A673 (cell line): ENCODE measurements around the gene TMIGD3. TPM values are rescaled to one million over a fixed set of nuclear protein-coding genes. Genes with fewer than 3 reads are reported as not detected.

ENCODE experiments used
- BruUV-seq: library from RNA; stranded (reverse); fragments of 400-500 nt; replicated peaks from 2 replicates; lab custom pipeline; 2021; lab: Mats Ljungman, UMichigan
- CTCF ChIA-PET: fragments of 300-600 bp; sonication (Branson Sonifier 250); formaldehyde crosslinking; loops from one replicate; lab custom pipeline; 2022; ENCODE audit warnings: antibody characterized with exemption; lab: Charles Lee
- POLR2A ChIA-PET: fragments of 300-600 bp; sonication (Branson Sonifier 250); formaldehyde crosslinking; loops from one replicate; lab custom pipeline; 2022; ENCODE audit warnings: antibody characterized with exemption; ENCODE audit not compliant: low non-redundant PET; lab: Charles Lee
- DNase-seq: peaks from one replicate; pipeline ENCODE4 v3.0.0-alpha.2; 2015; ENCODE audit warnings: low spot score
- H3K27ac ChIP-seq: fragments of 200-600 bp; sonication (generic); 2 replicates; pipeline ENCODE4 v1.5.1; 2016; ENCODE audit warnings: mixed run types, low read depth, mild to moderate bottlenecking, mixed read lengths, antibody characterized with exemption, low read length; ENCODE audit not compliant: poor library complexity, severe bottlenecking
- H3K27me3 ChIP-seq: fragments of 200-600 bp; sonication (generic); replicated peaks from 2 replicates; pipeline ENCODE4 v1.6.1; 2017; ENCODE audit warnings: mixed run types, low read depth, mild to moderate bottlenecking, mixed read lengths, antibody characterized with exemption, low read length; ENCODE audit not compliant: insufficient read depth, poor library complexity
- H3K36me3 ChIP-seq: fragments of 200-600 bp; sonication (generic); 2 replicates; pipeline ENCODE4 v1.6.1; 2016; ENCODE audit warnings: mixed run types, mild to moderate bottlenecking, mixed read lengths, antibody characterized with exemption, low read length; ENCODE audit not compliant: insufficient read depth, poor library complexity, severe bottlenecking
- H3K4me1 ChIP-seq: fragments of 200-600 bp; sonication (generic); 2 replicates; pipeline ENCODE4 v1.6.1; 2017; ENCODE audit warnings: mixed run types, mild to moderate bottlenecking, mixed read lengths, antibody characterized with exemption, low read length; ENCODE audit not compliant: insufficient read depth, poor library complexity, severe bottlenecking
- H3K4me3 ChIP-seq: fragments of 200-600 bp; sonication (generic); 2 replicates; pipeline ENCODE4 v1.5.1; 2016; ENCODE audit warnings: low read depth, mixed run types, mild to moderate bottlenecking, mixed read lengths, low read length; ENCODE audit not compliant: poor library complexity, severe bottlenecking
- H3K9me3 ChIP-seq: fragments of 200-600 bp; sonication (generic); 2 replicates; pipeline ENCODE4 v1.6.1; 2016; ENCODE audit warnings: mixed run types, low read depth, mild to moderate bottlenecking, mixed read lengths, antibody characterized with exemption, low read length; ENCODE audit not compliant: poor library complexity, severe bottlenecking
- CTCF ChIP-seq: fragments of 300-800, 200-600 bp; sonication (generic); conservative IDR thresholded peaks from 2 replicates; pipeline ENCODE4 v1.5.1; 2017; ENCODE audit warnings: low read depth, mild to moderate bottlenecking, antibody characterized with exemption, low read length, moderate library complexity, mixed read lengths
- EZH2 ChIP-seq: fragments of 200-600 bp; sonication (generic); IDR thresholded peaks from 2 replicates; pipeline ENCODE4 v1.6.1; 2017; ENCODE audit warnings: borderline replicate concordance, low read depth, mild to moderate bottlenecking, mixed read lengths, antibody characterized with exemption, low read length; ENCODE audit not compliant: poor library complexity, severe bottlenecking
- intact Hi-C: fragments of 100-400 bp; cut with micrococcal nuclease; formaldehyde crosslinking; loops from one replicate; pipeline ENCODE4 v1.10.0; 2022; ENCODE audit not compliant: unreplicated experiment
- total RNA-seq: library from RNA; stranded (reverse); gene quantifications from 2 replicates; pipeline ENCODE4 v1.2.3, GENCODE V29; 2021

The TMIGD3 gene
- total RNA-seq, 1 experiment from 2014 or later = not detected

DNA sequence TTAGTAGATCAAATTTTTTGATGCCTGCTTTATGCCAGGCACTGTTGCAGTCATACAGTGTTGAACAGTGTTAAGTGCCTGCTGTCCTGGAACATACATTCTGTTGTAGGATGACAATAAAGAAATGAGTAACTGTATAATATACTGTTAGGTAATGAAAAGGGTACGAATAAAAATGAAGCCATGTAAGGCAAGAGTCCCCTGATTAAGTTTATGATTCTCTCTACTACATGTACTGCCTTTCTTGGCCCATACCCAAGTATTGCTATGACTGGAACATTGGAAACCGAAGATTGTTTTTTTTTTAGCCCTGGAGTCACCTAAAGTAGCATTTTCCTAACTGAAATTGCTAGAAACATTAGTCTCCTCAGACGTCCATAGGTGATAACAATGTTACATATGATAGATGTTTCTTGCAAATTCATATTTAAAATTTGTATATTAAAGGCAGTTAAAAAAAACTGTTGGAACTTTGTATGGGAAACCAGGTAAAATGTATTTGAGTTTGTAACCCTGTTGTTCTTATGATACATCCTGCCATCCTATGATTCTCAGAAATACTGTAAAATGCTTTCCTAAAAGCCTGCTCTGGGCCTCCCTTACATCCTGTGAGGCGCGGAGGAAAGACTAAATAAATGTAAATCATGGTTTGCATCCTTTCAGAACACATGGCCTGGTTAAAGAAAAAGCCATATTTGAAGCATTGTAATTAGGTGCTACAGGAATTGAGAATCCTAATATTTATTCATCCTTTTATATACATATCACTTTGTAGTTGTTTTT is 48.4 kb downstream of the TMIGD3 start:
- no peak for TF ChIP-seq EZH2
- no peak for TF ChIP-seq CTCF
- Histone ChIP-seq H3K27me3 (no peaks in the 10 kb centered on the region), H3K4me1 (peaks cover 15% of the 10 kb centered on the region), H3K9me3 (no peaks in the 10 kb centered on the region), H3K27ac (no peak overlapping the region), H3K4me3 (no peak overlapping the region), H3K36me3 (peaks cover 78% of the 10 kb centered on the region)
- no TSS peak for BruUV-seq
- intact Hi-C loops = no loop called here
- POLR2A ChIA-PET = no interaction called here
- no peak for DNase-seq
- CTCF ChIA-PET = no interaction called here

DNA sequence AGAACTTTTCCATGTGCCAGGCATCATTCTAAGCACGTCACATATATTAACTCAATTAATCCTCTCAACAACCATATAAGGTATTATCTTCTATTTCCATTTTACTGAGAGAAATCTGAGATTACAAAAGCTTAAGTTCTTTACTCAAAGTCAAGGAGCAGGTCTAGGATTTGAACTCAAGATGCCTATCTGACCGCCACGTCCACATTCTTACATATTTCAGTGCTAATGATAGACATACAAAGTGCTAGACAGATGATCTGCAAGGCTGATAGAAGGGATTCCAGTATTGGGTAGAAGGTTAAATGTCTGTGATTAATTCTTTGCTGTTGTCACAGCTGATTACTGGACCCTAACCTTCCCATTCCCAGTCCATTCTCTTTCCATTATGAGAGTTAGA is 49.7 kb downstream of the TMIGD3 start:
- H3K4me1 ChIP-seq = peaks cover 15% of the 10 kb centered on the region
- DNase-seq = no peak
- CTCF ChIA-PET = interaction anchor here (0.7 kb wide), 1 partner anchor 88 kb away, joined by 4 read pairs; no protein-coding TSS in a partner anchor
- no peak overlapping the region for H3K4me3 ChIP-seq
- no peak for TF ChIP-seq EZH2
- TF ChIP-seq CTCF = no peak
- POLR2A ChIA-PET = no interaction called here
- no peaks in the 10 kb centered on the region for H3K9me3 ChIP-seq
- intact Hi-C loops = no loop called here
- peaks cover 65% of the 10 kb centered on the region for H3K36me3 ChIP-seq
- H3K27ac ChIP-seq = no peak overlapping the region
- BruUV-seq = no TSS peak
- H3K27me3 ChIP-seq = no peaks in the 10 kb centered on the region

- no TSS peak for BruUV-seq
- DNase-seq = no peak
- Histone ChIP-seq H3K9me3 (no peaks in the 10 kb centered on the region), H3K36me3 (peaks cover 53% of the 10 kb centered on the region), H3K4me3 (no peak overlapping the region), H3K4me1 (peaks cover 19% of the 10 kb centered on the region), H3K27ac (no peak overlapping the region), H3K27me3 (no peaks in the 10 kb centered on the region)
- CTCF ChIA-PET = no interaction called here
- TF ChIP-seq CTCF (no peak), EZH2 (no peak)
- POLR2A ChIA-PET = no interaction called here
- intact Hi-C loops = no loop called here
Measured at GRCh38 chr1:111452581-111452980, 50.9 kb downstream of the TMIGD3 start.
